Measurements from ENCODE around the gene ZNF664.

ZNF664 gene

DNA sequence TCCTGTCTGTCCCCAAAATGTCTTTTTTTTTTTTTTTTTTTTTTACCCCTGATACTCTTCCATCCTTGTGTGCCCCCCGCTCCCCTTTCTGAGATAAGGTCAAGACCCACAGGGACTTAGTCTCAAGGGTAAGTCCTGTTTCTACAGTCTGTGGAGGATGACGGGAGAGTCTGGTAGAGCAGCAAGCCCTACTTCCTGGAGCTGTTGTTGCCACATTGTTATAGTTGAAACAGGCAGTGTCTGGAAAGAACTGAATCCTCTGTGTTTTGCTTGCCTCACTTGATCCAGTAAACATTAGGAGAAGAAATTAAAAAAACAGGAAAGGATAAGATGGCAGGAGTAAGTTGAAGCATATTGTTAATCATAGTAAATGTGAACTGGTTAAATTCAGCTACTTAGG is 45.5 kb downstream of the ZNF664 start:
- 69% methylated on average over 2 of the region's 2 CpGs for WGBS
- H3K4me2 ChIP-seq (ENCODE audit: low read length, poor library complexity, severe bottlenecking) = no peak overlapping the region

GRCh38 chr12:124019115-124019514 is 46.1 kb downstream of the ZNF664 start:
- no peak overlapping the region for H2AK5ac ChIP-seq (ENCODE audit: low read length, severe bottlenecking)
- no peak overlapping the region for H2BK120ac ChIP-seq (ENCODE audit: low read depth, low read length)
- no peak overlapping the region for H2BK15ac ChIP-seq (ENCODE audit: low read depth, poor library complexity, severe bottlenecking)

More for the DNA sequence above, 45.5 kb downstream of the ZNF664 start:
- Histone ChIP-seq H3K23ac (ENCODE audit: low read length in 2 of 2) (no peak overlapping the region), H3K4me3 (ENCODE audit: insufficient read depth in 1 of 2, low read depth in 1 of 2, low read length in 2 of 2) (peak overlapping the region in 1 of 2 experiments; percentile 7), H3K36me3 (ENCODE audit: control insufficient read depth in 1 of 2, insufficient read depth in 2 of 2, low read depth in 1 of 2, low read length in 2 of 2) (peaks cover 3 to 8% of the 10 kb centered on the region in 2 experiments), H2BK120ac (ENCODE audit: low read depth, low read length) (no peak overlapping the region), H3K79me1 (replicated peaks; ENCODE audit: low read length, poor library complexity, severe bottlenecking) (peaks cover 2% of the 10 kb centered on the region), H2AFZ (ENCODE audit: low read depth, low read length) (no peak overlapping the region), H3K27ac (ENCODE audit: low read length, poor library complexity, severe bottlenecking) (no peak overlapping the region), H3K9ac (ENCODE audit: low read length) (no peak overlapping the region), H3K18ac (ENCODE audit: low read depth in 1 of 2, low read length in 2 of 2) (no peak overlapping the region), H4K91ac (ENCODE audit: low read length) (no peak overlapping the region), H2AK5ac (ENCODE audit: low read length, severe bottlenecking) (no peak overlapping the region), H3K27me3 (ENCODE audit: control insufficient read depth in 1 of 2, insufficient read depth in 1 of 2, low read length in 2 of 2) (no peaks in the 10 kb centered on the region), H2BK15ac (ENCODE audit: low read depth, poor library complexity, severe bottlenecking) (no peak overlapping the region), H4K8ac (ENCODE audit: low read length) (no peak overlapping the region), H2BK12ac (ENCODE audit: low read length in 2 of 2) (no peak overlapping the region), H2BK5ac (ENCODE audit: low read depth, low read length, poor library complexity, severe bottlenecking) (no peak overlapping the region), H3K4me1 (ENCODE audit: control insufficient read depth, insufficient read depth, low read depth, low read length) (peaks cover 1% of the 10 kb centered on the region), H3K4ac (ENCODE audit: low read depth in 1 of 2, low read length in 2 of 2) (no peak overlapping the region), H3K9me3 (ENCODE audit: control insufficient read depth, low read length) (no peaks in the 10 kb centered on the region), H3K14ac (ENCODE audit: low read length in 2 of 2) (no peak overlapping the region)
- peak; percentile 38 for DNase-seq

GRCh38 chr12:124020514-124020949 is 47.5 kb downstream of the ZNF664 start:
- Histone ChIP-seq H3K23ac (ENCODE audit: low read length in 2 of 2) (no peak overlapping the region), H2BK120ac (ENCODE audit: low read depth, low read length) (no peak overlapping the region), H3K18ac (ENCODE audit: low read depth in 1 of 2, low read length in 2 of 2) (peak overlapping the region in 1 of 2 experiments; percentile 6), H3K4me3 (ENCODE audit: insufficient read depth in 1 of 2, low read depth in 1 of 2, low read length in 2 of 2) (no peak overlapping the region), H2AK5ac (ENCODE audit: low read length, severe bottlenecking) (no peak overlapping the region), H3K27me3 (ENCODE audit: control insufficient read depth in 1 of 2, insufficient read depth in 1 of 2, low read length in 2 of 2) (no peaks in the 10 kb centered on the region), H3K27ac (ENCODE audit: low read length, poor library complexity, severe bottlenecking) (no peak overlapping the region), H2AFZ (ENCODE audit: low read depth, low read length) (no peak overlapping the region), H3K36me3 (ENCODE audit: control insufficient read depth in 1 of 2, insufficient read depth in 2 of 2, low read depth in 1 of 2, low read length in 2 of 2) (peaks cover 0 to 4% of the 10 kb centered on the region in 2 experiments), H3K4ac (ENCODE audit: low read depth in 1 of 2, low read length in 2 of 2) (no peak overlapping the region), H4K8ac (ENCODE audit: low read length) (no peak overlapping the region), H2BK15ac (ENCODE audit: low read depth, poor library complexity, severe bottlenecking) (no peak overlapping the region), H3K9ac (ENCODE audit: low read length) (peak overlapping the region; percentile 7), H4K91ac (ENCODE audit: low read length) (no peak overlapping the region), H2BK5ac (ENCODE audit: low read depth, low read length, poor library complexity, severe bottlenecking) (no peak overlapping the region), H2BK12ac (ENCODE audit: low read length in 2 of 2) (no peak overlapping the region), H3K14ac (ENCODE audit: low read length in 2 of 2) (no peak overlapping the region), H3K9me3 (ENCODE audit: control insufficient read depth, low read length) (no peaks in the 10 kb centered on the region), H3K79me1 (replicated peaks; ENCODE audit: low read length, poor library complexity, severe bottlenecking) (peaks cover 2% of the 10 kb centered on the region), H3K4me1 (ENCODE audit: control insufficient read depth, insufficient read depth, low read depth, low read length) (peaks cover 6% of the 10 kb centered on the region), H3K4me2 (ENCODE audit: low read length, poor library complexity, severe bottlenecking) (no peak overlapping the region)
- peak; percentile 54 for DNase-seq
- 94% methylated on average over 2 of the region's 2 CpGs for WGBS

More at GRCh38 chr12:124019115-124019514, 46.1 kb downstream of the ZNF664 start:
- no peak overlapping the region for H3K4me3 ChIP-seq (ENCODE audit: insufficient read depth in 1 of 2, low read depth in 1 of 2, low read length in 2 of 2)
- no peak overlapping the region for H4K8ac ChIP-seq (ENCODE audit: low read length)
- H3K4me1 ChIP-seq (ENCODE audit: control insufficient read depth, insufficient read depth, low read depth, low read length) = peaks cover 3% of the 10 kb centered on the region
- peaks cover 0 to 7% of the 10 kb centered on the region in 2 experiments for H3K36me3 ChIP-seq (ENCODE audit: control insufficient read depth in 1 of 2, insufficient read depth in 2 of 2, low read depth in 1 of 2, low read length in 2 of 2)
- no peaks in the 10 kb centered on the region for H3K9me3 ChIP-seq (ENCODE audit: control insufficient read depth, low read length)
- no peak overlapping the region for H3K9ac ChIP-seq (ENCODE audit: low read length)
- H3K27ac ChIP-seq (ENCODE audit: low read length, poor library complexity, severe bottlenecking) = no peak overlapping the region
- no peak for DNase-seq
- H3K27me3 ChIP-seq (ENCODE audit: control insufficient read depth in 1 of 2, insufficient read depth in 1 of 2, low read length in 2 of 2) = no peaks in the 10 kb centered on the region
- no peak overlapping the region for H2BK12ac ChIP-seq (ENCODE audit: low read length in 2 of 2)
- no peak overlapping the region for H3K18ac ChIP-seq (ENCODE audit: low read depth in 1 of 2, low read length in 2 of 2)
- no peak overlapping the region for H2AFZ ChIP-seq (ENCODE audit: low read depth, low read length)
- no peak overlapping the region for H3K23ac ChIP-seq (ENCODE audit: low read length in 2 of 2)
- peaks cover 2% of the 10 kb centered on the region for H3K79me1 ChIP-seq (replicated peaks; ENCODE audit: low read length, poor library complexity, severe bottlenecking)
- no peak overlapping the region for H3K14ac ChIP-seq (ENCODE audit: low read length in 2 of 2)
- no peak overlapping the region for H2BK5ac ChIP-seq (ENCODE audit: low read depth, low read length, poor library complexity, severe bottlenecking)
- no peak overlapping the region for H3K4me2 ChIP-seq (ENCODE audit: low read length, poor library complexity, severe bottlenecking)
- H3K4ac ChIP-seq (ENCODE audit: low read depth in 1 of 2, low read length in 2 of 2) = no peak overlapping the region
- no peak overlapping the region for H4K91ac ChIP-seq (ENCODE audit: low read length)

DNA sequence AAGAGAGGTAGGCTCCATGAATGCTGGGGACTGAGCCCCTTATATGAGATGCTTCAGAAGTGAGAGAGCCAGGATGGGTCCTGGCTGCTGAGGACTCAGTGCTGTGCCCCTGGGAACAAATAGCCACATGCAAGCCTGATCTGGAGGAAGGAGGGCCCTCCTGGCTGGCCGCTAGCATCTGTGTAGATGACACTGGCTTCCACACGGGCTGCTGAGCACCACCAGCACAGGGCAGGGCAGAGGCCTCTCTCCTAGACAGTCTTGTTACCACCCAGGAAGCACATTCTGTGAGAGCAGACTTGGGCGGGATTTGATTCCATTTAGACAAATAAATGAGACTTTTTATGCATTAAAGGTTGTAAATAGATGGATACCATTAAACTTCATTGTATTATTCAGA is 48.0 kb downstream of the ZNF664 start:
- H4K91ac ChIP-seq (ENCODE audit: low read length) = peak overlapping the region; percentile 70
- no peaks in the 10 kb centered on the region for H3K27me3 ChIP-seq (ENCODE audit: control insufficient read depth in 1 of 2, insufficient read depth in 1 of 2, low read length in 2 of 2)
- peak overlapping the region; percentile 44 for H2BK15ac ChIP-seq (ENCODE audit: low read depth, poor library complexity, severe bottlenecking)
- no peak overlapping the region for H3K23ac ChIP-seq (ENCODE audit: low read length in 2 of 2)
- H3K14ac ChIP-seq (ENCODE audit: low read length in 2 of 2) = peak overlapping the region in 1 of 2 experiments; percentile 75
- H3K79me1 ChIP-seq (replicated peaks; ENCODE audit: low read length, poor library complexity, severe bottlenecking) = peaks cover 2% of the 10 kb centered on the region
- peak overlapping the region; percentile 47 for H3K9ac ChIP-seq (ENCODE audit: low read length)
- H2BK12ac ChIP-seq (ENCODE audit: low read length in 2 of 2) = peak overlapping the region in 1 of 2 experiments; percentile 89
- peak overlapping the region in 1 of 2 experiments; percentile 64 for H3K4ac ChIP-seq (ENCODE audit: low read depth in 1 of 2, low read length in 2 of 2)
- no peak overlapping the region for H3K4me3 ChIP-seq (ENCODE audit: insufficient read depth in 1 of 2, low read depth in 1 of 2, low read length in 2 of 2)
- 61% methylated on average over 2 of the region's 3 CpGs for WGBS
- no peak overlapping the region for H2AFZ ChIP-seq (ENCODE audit: low read depth, low read length)
- no peaks in the 10 kb centered on the region for H3K36me3 ChIP-seq (ENCODE audit: control insufficient read depth in 1 of 2, insufficient read depth in 2 of 2, low read depth in 1 of 2, low read length in 2 of 2)
- H3K18ac ChIP-seq (ENCODE audit: low read depth in 1 of 2, low read length in 2 of 2) = peak overlapping the region; percentile 6 to 79
- no peak for DNase-seq
- no peak overlapping the region for H3K4me2 ChIP-seq (ENCODE audit: low read length, poor library complexity, severe bottlenecking)
- H4K8ac ChIP-seq (ENCODE audit: low read length) = peak overlapping the region; percentile 1
- no peak overlapping the region for H2BK5ac ChIP-seq (ENCODE audit: low read depth, low read length, poor library complexity, severe bottlenecking)
- no peaks in the 10 kb centered on the region for H3K9me3 ChIP-seq (ENCODE audit: control insufficient read depth, low read length)
- peaks cover 5% of the 10 kb centered on the region for H3K4me1 ChIP-seq (ENCODE audit: control insufficient read depth, insufficient read depth, low read depth, low read length)
- no peak overlapping the region for H3K27ac ChIP-seq (ENCODE audit: low read length, poor library complexity, severe bottlenecking)
- no peak overlapping the region for H2AK5ac ChIP-seq (ENCODE audit: low read length, severe bottlenecking)
- no peak overlapping the region for H2BK120ac ChIP-seq (ENCODE audit: low read depth, low read length)
